ENCODE data around the gene TMTC4.

DNA sequence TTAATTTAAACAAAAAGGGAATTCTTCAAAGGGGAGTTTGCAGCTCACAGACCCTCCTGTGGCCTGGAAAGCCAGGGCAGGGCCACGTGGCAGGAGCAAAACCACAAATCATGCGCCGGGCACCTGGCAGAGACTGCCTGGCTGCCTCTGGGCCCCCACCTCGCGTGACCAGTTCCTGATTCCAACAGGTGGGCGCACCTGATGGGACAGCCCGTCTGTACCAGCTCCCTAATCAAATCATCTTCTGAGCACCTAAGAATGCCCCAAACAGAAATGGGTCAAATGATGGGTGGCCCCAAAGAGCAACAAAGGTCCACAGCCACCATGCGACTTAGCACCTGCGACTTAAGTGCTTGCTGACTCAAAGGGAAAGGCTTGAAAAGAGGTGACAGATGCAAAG, 9.2 kb downstream of the TMTC4 start:
- no peak for TF ChIP-seq CTCF (conservative IDR thresholded peaks at IDR 0.05; ENCODE audit: low read depth, low read length)
- no peak for TF ChIP-seq RFX5 (IDR thresholded peaks at IDR 0.05; ENCODE audit: low read depth, low read length)
- no peak for TF ChIP-seq POLR2A (IDR thresholded peaks at IDR 0.05; ENCODE audit: low read depth, low read length)
- no peak for TF ChIP-seq ELK1 (IDR thresholded peaks at IDR 0.05; ENCODE audit: borderline replicate concordance, low read depth, low read length)
- no peak for TF ChIP-seq CEBPB (IDR thresholded peaks at IDR 0.05; ENCODE audit: low read depth, low read length)
- no peak for TF ChIP-seq SMC3 (IDR thresholded peaks at IDR 0.05; ENCODE audit: low read depth, low read length)
- no peak for TF ChIP-seq FOS (IDR thresholded peaks at IDR 0.05; ENCODE audit: low read depth, low read length)
- TF ChIP-seq MAFK (IDR thresholded peaks at IDR 0.05; ENCODE audit: low read depth, low read length), result no peak
- no peak for TF ChIP-seq NFE2L2 (IDR thresholded peaks at IDR 0.05; ENCODE audit: low read depth, low read length)
- no peak for TF ChIP-seq MAZ (IDR thresholded peaks at IDR 0.05; ENCODE audit: borderline replicate concordance, low read depth, low read length)
- TF ChIP-seq CHD1 (IDR thresholded peaks at IDR 0.05; ENCODE audit: low read depth, low read length), result no peak

All from IMR-90 (cell line).